Right hindlimb (tissue), 1 donor: ENCODE measurements around the gene PNPLA2.

Experiments used
- DNase-seq: peaks from one replicate; pipeline ENCODE4 v3.0.0-alpha.2; 2018

Gene PNPLA2

GRCh38 chr11:862696-863022 is 43.9 kb downstream of the PNPLA2 start:
- no peak for DNase-seq

- no peak for DNase-seq
These were observed 44.6 kb downstream of the PNPLA2 start for GRCh38 chr11:863023-863909.

GRCh38 chr11:863910-864827 is 45.5 kb downstream of the PNPLA2 start:
- no peak for DNase-seq

- no peak for DNase-seq
These were observed 46.2 kb downstream of the PNPLA2 start for GRCh38 chr11:864898-865297.

- DNase-seq, result no peak
These were observed 47.0 kb downstream of the PNPLA2 start for GRCh38 chr11:865462-866430.

GRCh38 chr11:866481-866880 is 47.8 kb downstream of the PNPLA2 start:
- no peak for DNase-seq

- no peak for DNase-seq
These were observed 49.2 kb downstream of the PNPLA2 start for GRCh38 chr11:867856-868358.

- DNase-seq, result no peak
These were observed 49.7 kb downstream of the PNPLA2 start for GRCh38 chr11:868394-868793.

- DNase-seq, result no peak
These were observed 50.1 kb downstream of the PNPLA2 start for GRCh38 chr11:868802-869201.

GRCh38 chr11:869399-870126 is 50.8 kb downstream of the PNPLA2 start:
- DNase-seq, result no peak

- no peak for DNase-seq
These were observed 51.4 kb downstream of the PNPLA2 start for GRCh38 chr11:870127-870413.

- no peak for DNase-seq
These were observed 51.7 kb downstream of the PNPLA2 start for GRCh38 chr11:870418-870817.

GRCh38 chr11:871472-871871 is 52.8 kb downstream of the PNPLA2 start:
- DNase-seq, result no peak

GRCh38 chr11:872799-873198 is 54.1 kb downstream of the PNPLA2 start:
- DNase-seq, result no peak

- DNase-seq, result no peak
These were observed 55.0 kb downstream of the PNPLA2 start for GRCh38 chr11:873706-874105.
